Vagina (tissue), 2 donors: Measurements from ENCODE around the gene LYZ.

Experiments
- POLR2A ChIP-seq, 2 donors: fragments of 450-650 bp; IDR thresholded peaks; one replicate each; pipeline ENCODE4 v1.6.1; 2017; ENCODE audit warnings: antibody characterized with exemption in 2 of 2, mild to moderate bottlenecking in 2 of 2, moderate library complexity in 2 of 2
- POLR2AphosphoS5 ChIP-seq, 2 donors: sonication (generic); formaldehyde crosslinking; IDR thresholded peaks; one replicate each; pipeline ENCODE4 v1.9.0; 2017; ENCODE audit warnings: antibody characterized with exemption in 2 of 2, mild to moderate bottlenecking in 2 of 2, low read depth in 1 of 2; ENCODE audit not compliant: insufficient read depth in 1 of 2
- TF ChIP-seq, protein P1 (sequence below), 3 experiments: fragments of 450-650 bp in 2 of 3; fragments of 200-600 bp in 1 of 3; sonication (generic) in 1 of 3; IDR thresholded peaks; one replicate each; pipeline ENCODE4 v1.5.1; 2017 to 2019; ENCODE audit warnings: antibody characterized with exemption in 3 of 3, mild to moderate bottlenecking in 2 of 3, moderate library complexity in 2 of 3

- TF ChIP-seq, protein P1, sequence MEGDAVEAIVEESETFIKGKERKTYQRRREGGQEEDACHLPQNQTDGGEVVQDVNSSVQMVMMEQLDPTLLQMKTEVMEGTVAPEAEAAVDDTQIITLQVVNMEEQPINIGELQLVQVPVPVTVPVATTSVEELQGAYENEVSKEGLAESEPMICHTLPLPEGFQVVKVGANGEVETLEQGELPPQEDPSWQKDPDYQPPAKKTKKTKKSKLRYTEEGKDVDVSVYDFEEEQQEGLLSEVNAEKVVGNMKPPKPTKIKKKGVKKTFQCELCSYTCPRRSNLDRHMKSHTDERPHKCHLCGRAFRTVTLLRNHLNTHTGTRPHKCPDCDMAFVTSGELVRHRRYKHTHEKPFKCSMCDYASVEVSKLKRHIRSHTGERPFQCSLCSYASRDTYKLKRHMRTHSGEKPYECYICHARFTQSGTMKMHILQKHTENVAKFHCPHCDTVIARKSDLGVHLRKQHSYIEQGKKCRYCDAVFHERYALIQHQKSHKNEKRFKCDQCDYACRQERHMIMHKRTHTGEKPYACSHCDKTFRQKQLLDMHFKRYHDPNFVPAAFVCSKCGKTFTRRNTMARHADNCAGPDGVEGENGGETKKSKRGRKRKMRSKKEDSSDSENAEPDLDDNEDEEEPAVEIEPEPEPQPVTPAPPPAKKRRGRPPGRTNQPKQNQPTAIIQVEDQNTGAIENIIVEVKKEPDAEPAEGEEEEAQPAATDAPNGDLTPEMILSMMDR (IDR thresholded peaks at IDR 0.05), result no peak
- no peak for TF ChIP-seq POLR2A (IDR thresholded peaks at IDR 0.05)
- no peak for TF ChIP-seq POLR2AphosphoS5 (IDR thresholded peaks at IDR 0.05; ENCODE audit: insufficient read depth in 1 of 2, low read depth in 1 of 2)
Measured at GRCh38 chr12:69324797-69325466, 23.2 kb upstream of the LYZ start.
